MM.1S (cell line): ENCODE results near the gene CYP4F2.

Experiments used
- CTCF ChIP-seq: fragments of 300-600 bp; sonication (generic); IDR thresholded peaks from 2 replicates; pipeline ENCODE4 v1.5.1; 2016; ENCODE audit warnings: antibody characterized with exemption, low read length, mixed read lengths
- EZH2 ChIP-seq: fragments of 300-600 bp; sonication (generic); optimal IDR thresholded peaks from 2 replicates; pipeline ENCODE3; 2017; ENCODE audit warnings: low read depth, mild to moderate bottlenecking, antibody characterized with exemption, low read length, mixed read lengths

- TF ChIP-seq CTCF = no peak
- TF ChIP-seq EZH2 = no peak
Measured at GRCh38 chr19:15838351-15838750, 59.5 kb downstream of the CYP4F2 start.
